OCI-LY7 (cell line): ENCODE results near the gene ANKRD45. TPM values are rescaled to one million over a fixed set of nuclear protein-coding genes. Genes with fewer than 3 reads are reported as not detected.
"Not testable (repeated sequence)": the region's sequence is repeated elsewhere in the genome, so short reads cannot be mapped to it uniquely, and the experiment has no call there.

Experiments used
- BruUV-seq: library from RNA; stranded (reverse); fragments of 400-500 nt; replicated peaks from 2 replicates; lab custom pipeline; 2021; lab: Mats Ljungman, UMichigan
- CTCF ChIA-PET: fragments of 300-600 bp; sonication (Branson Sonifier 250); formaldehyde crosslinking; loops from one replicate; lab custom pipeline; 2022; ENCODE audit warnings: antibody characterized with exemption; ENCODE audit not compliant: unreplicated experiment; lab: Charles Lee
- POLR2A ChIA-PET: fragments of 300-600 bp; sonication (Branson Sonifier 250); formaldehyde crosslinking; loops from one replicate; lab custom pipeline; 2022; ENCODE audit warnings: antibody characterized with exemption; lab: Charles Lee
- DNase-seq: peaks from one replicate; pipeline ENCODE4 v3.0.0-alpha.2; 2015; ENCODE audit warnings: low spot score
- H2AFZ ChIP-seq: fragments of 200-600 bp; sonication (generic), shearing (Covaris generic); 2 replicates; pipeline ENCODE4 v1.6.1; 2014; ENCODE audit warnings: mild to moderate bottlenecking, antibody characterized with exemption, low read length, moderate library complexity
- H3K27ac ChIP-seq: fragments of 200-600 bp; sonication (generic); 2 replicates; pipeline ENCODE4 v1.5.1; 2014; ENCODE audit warnings: mixed run types, low read depth, mild to moderate bottlenecking, moderate library complexity, low read length, inconsistent platforms; ENCODE audit not compliant: poor library complexity, severe bottlenecking
- H3K36me3 ChIP-seq: fragments of 200-600 bp; sonication (generic); 2 replicates; pipeline ENCODE4 v1.6.1; 2014; ENCODE audit warnings: mild to moderate bottlenecking, antibody characterized with exemption, low read length, moderate library complexity, mixed read lengths; ENCODE audit not compliant: insufficient read depth
- H3K4me1 ChIP-seq: fragments of 200-600 bp; sonication (generic); 2 replicates; pipeline ENCODE4 v1.5.1; 2014; ENCODE audit warnings: mild to moderate bottlenecking, low read length; ENCODE audit not compliant: insufficient read depth, poor library complexity, severe bottlenecking
- H3K4me2 ChIP-seq: fragments of 200-600 bp; sonication (generic); 2 replicates; pipeline ENCODE4 v1.6.1; 2014; ENCODE audit warnings: mild to moderate bottlenecking, low read length
- H3K4me3 ChIP-seq: fragments of 200-600 bp; sonication (generic); 2 replicates; pipeline ENCODE4 v1.5.1; 2014; ENCODE audit warnings: mild to moderate bottlenecking, low read depth, low read length; ENCODE audit not compliant: poor library complexity, severe bottlenecking
- H3K79me2 ChIP-seq: fragments of 200-600 bp; sonication (generic); 2 replicates; pipeline ENCODE4 v1.6.1; 2016; ENCODE audit warnings: low read depth, mild to moderate bottlenecking, low read length, moderate library complexity, mixed read lengths; ENCODE audit not compliant: insufficient read depth
- H3K9me2 ChIP-seq: fragments of 200-600 bp; sonication (generic); 2 replicates; pipeline ENCODE4 v1.6.1; 2016; ENCODE audit warnings: mild to moderate bottlenecking, low read length, mixed read lengths; ENCODE audit not compliant: insufficient read depth
- H3K9me3 ChIP-seq: fragments of 200-600 bp; sonication (generic); 2 replicates; pipeline ENCODE4 v1.6.1; 2014; ENCODE audit warnings: mild to moderate bottlenecking, mixed run types, low read length, mixed read lengths
- H4K20me1 ChIP-seq: fragments of 200-600 bp; sonication (generic); 2 replicates; pipeline ENCODE4 v1.6.1; 2014; ENCODE audit warnings: mild to moderate bottlenecking, antibody characterized with exemption, low read length, moderate library complexity, mixed read lengths; ENCODE audit not compliant: insufficient read depth
- EZH2phosphoT487 ChIP-seq: fragments of 200-600 bp; sonication (generic); IDR thresholded peaks from 2 replicates; pipeline ENCODE4 v1.6.1; 2018; ENCODE audit warnings: low read depth, borderline replicate concordance, mild to moderate bottlenecking, mixed run types, antibody characterized with exemption, low read length, moderate library complexity, mixed read lengths
- intact Hi-C: fragments of 100-400 bp; cut with micrococcal nuclease; formaldehyde crosslinking; loops from one replicate; pipeline ENCODE4 v1.10.0; 2022; ENCODE audit not compliant: unreplicated experiment
- total RNA-seq, 2 experiments: library from RNA; depleted of rRNA in 1 of 2; stranded (reverse); fragments of >200 nt in 1 of 2; shearing (Covaris generic) in 1 of 2; gene quantifications; 2 replicates each; pipeline ENCODE4 v1.2.3, GENCODE V29; 2014 to 2022
- TF ChIP-seq, protein P1 (sequence below): fragments of 200-600 bp; sonication (generic); conservative IDR thresholded peaks from 2 replicates; pipeline ENCODE4 v1.5.1; 2014; ENCODE audit warnings: mild to moderate bottlenecking, antibody characterized with exemption, low read length, moderate library complexity, mixed read lengths

Gene ANKRD45
- total RNA-seq, 2 experiments from 2014 or later: 0.30 TPM; not detected in 1

DNA sequence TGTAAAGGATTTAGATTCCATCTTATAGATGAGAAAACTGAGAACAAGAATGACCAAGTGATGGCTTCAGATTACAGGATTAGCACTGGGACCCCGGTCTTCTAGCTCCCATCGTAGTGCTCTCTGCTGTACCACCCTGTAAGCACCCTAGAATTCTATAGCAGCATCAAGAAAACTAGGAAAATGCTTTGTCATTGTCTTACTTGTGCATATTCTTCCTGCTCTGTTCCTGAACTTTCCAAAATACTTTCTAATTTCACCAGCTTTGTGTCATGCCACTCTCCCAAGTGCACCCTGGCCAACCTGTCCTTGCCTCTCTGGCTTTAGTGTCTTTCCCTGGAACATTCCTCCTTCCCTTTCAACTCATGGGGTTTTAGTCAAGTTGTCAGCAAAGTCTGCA is 39.1 kb upstream of the ANKRD45 start:
- no peaks in the 10 kb centered on the region for H4K20me1 ChIP-seq
- no peak for DNase-seq
- intact Hi-C loops: no loop called here
- TF ChIP-seq EZH2phosphoT487: no peak
- TF ChIP-seq, protein P1, sequence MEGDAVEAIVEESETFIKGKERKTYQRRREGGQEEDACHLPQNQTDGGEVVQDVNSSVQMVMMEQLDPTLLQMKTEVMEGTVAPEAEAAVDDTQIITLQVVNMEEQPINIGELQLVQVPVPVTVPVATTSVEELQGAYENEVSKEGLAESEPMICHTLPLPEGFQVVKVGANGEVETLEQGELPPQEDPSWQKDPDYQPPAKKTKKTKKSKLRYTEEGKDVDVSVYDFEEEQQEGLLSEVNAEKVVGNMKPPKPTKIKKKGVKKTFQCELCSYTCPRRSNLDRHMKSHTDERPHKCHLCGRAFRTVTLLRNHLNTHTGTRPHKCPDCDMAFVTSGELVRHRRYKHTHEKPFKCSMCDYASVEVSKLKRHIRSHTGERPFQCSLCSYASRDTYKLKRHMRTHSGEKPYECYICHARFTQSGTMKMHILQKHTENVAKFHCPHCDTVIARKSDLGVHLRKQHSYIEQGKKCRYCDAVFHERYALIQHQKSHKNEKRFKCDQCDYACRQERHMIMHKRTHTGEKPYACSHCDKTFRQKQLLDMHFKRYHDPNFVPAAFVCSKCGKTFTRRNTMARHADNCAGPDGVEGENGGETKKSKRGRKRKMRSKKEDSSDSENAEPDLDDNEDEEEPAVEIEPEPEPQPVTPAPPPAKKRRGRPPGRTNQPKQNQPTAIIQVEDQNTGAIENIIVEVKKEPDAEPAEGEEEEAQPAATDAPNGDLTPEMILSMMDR: no peak
- no peak overlapping the region for H3K27ac ChIP-seq
- POLR2A ChIA-PET: no interaction called here
- no peak overlapping the region for H3K4me2 ChIP-seq
- H3K9me2 ChIP-seq: no peaks in the 10 kb centered on the region
- no peaks in the 10 kb centered on the region for H3K9me3 ChIP-seq
- no peaks in the 10 kb centered on the region for H3K36me3 ChIP-seq
- no peaks in the 10 kb centered on the region for H3K4me1 ChIP-seq
- no TSS peak for BruUV-seq
- no peak overlapping the region for H3K4me3 ChIP-seq
- H3K79me2 ChIP-seq: no peaks in the 10 kb centered on the region
- CTCF ChIA-PET: no interaction called here
- no peak overlapping the region for H2AFZ ChIP-seq

DNA sequence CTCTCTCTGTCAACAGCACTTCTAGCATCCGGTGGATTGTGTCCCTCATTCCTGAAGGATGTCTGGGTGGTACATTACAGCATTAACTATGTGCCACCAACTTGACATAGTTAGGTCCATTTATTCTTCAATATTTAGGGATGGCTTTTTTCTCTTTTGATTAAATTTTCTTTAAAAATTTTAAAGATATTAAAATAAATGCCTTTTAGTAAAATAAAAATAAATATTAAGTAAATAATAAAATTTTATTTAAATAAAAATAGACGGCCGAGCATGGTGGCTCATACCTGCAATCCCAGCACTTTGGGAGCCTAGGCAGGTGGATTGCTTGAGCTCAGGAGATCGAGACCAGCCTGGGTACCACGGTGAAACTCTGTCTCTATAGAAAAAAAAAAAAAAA is 35.5 kb upstream of the ANKRD45 start:
- H3K9me3 ChIP-seq: no peaks in the 10 kb centered on the region
- no peaks in the 10 kb centered on the region for H3K79me2 ChIP-seq
- TF ChIP-seq, protein P1: no peak
- TF ChIP-seq EZH2phosphoT487: no peak
- intact Hi-C loops: no loop called here
- BruUV-seq: no TSS peak
- H3K36me3 ChIP-seq: no peaks in the 10 kb centered on the region
- no peak overlapping the region for H2AFZ ChIP-seq
- H3K27ac ChIP-seq: no peak overlapping the region
- H3K4me3 ChIP-seq: no peak overlapping the region
- ChIA-PET POLR2A (no interaction called here), CTCF (no interaction called here)
- H4K20me1 ChIP-seq: no peaks in the 10 kb centered on the region
- no peaks in the 10 kb centered on the region for H3K9me2 ChIP-seq
- H3K4me1 ChIP-seq: no peaks in the 10 kb centered on the region
- H3K4me2 ChIP-seq: no peak overlapping the region
- no peak for DNase-seq

DNA sequence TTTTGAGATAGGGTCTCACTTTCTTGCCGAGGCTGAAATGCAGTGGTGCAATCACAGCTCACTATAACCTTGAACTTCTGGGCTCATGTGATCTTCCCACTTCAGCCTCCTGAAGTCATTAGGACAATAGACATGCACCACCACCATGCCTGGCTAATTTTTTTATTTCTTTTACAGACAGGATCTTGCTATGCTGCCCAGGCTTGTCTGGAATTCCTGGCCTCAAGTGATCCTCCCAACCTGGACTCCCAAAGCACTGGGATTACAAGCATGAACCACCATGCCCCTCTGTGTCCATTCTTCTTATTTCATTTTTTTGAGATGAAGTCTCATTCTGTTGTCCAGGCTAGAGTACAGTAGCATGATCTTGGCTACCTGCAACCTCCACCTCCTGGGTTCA is 33.1 kb upstream of the ANKRD45 start:
- H3K9me3 ChIP-seq: no peaks in the 10 kb centered on the region
- no peak overlapping the region for H3K27ac ChIP-seq
- no peaks in the 10 kb centered on the region for H3K9me2 ChIP-seq
- TF ChIP-seq, protein P1: no peak
- H3K4me1 ChIP-seq: no peaks in the 10 kb centered on the region
- intact Hi-C loops: no loop called here
- H3K4me2 ChIP-seq: no peak overlapping the region
- ChIA-PET POLR2A (no interaction called here), CTCF (no interaction called here)
- no peaks in the 10 kb centered on the region for H3K79me2 ChIP-seq
- no peaks in the 10 kb centered on the region for H4K20me1 ChIP-seq
- no peaks in the 10 kb centered on the region for H3K36me3 ChIP-seq
- H3K4me3 ChIP-seq: no peak overlapping the region
- H2AFZ ChIP-seq: no peak overlapping the region
- no TSS peak for BruUV-seq
- DNase-seq: no peak

DNA sequence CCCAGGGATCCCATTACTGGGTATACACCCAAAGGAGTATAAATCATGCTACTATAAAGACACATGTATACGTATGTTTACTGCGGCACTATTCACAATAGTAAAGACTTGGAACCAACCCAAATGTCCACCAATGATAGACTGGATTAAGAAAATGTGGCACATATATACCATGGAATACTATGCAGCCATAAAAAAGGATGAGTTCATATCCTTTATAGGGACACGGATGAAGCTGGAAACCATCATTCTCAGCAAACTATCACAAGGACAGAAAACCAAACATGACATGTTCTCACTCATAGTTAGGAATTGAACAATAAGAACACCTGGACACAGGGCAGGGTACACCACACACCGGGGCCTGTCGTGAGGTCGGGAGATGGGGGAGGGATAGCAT is 31.6 kb upstream of the ANKRD45 start:
- H3K9me3 ChIP-seq, H3K4me2 ChIP-seq, H3K9me2 ChIP-seq, H3K27ac ChIP-seq, H3K79me2 ChIP-seq, H4K20me1 ChIP-seq, H3K4me3 ChIP-seq, H3K4me1 ChIP-seq, H3K36me3 ChIP-seq, DNase-seq, BruUV-seq, H2AFZ ChIP-seq, intact Hi-C loops, CTCF ChIA-PET: not testable (repeated sequence)
- POLR2A ChIA-PET: interaction anchor here (0.7 to 0.8 kb wide), 2 partner anchors 13 to 15 kb away, joined by 3 read pairs; partner anchors contain the start of gene KLHL20
